Peyer's patch (tissue), 4 donors: ENCODE results near the gene ZBTB7A.

Experiments used
- POLR2A ChIP-seq, 2 donors: fragments of 450-650 bp; IDR thresholded peaks; one replicate each; pipeline ENCODE4 v1.5.1; 2017; ENCODE audit warnings: antibody characterized with exemption in 2 of 2, mild to moderate bottlenecking in 2 of 2, moderate library complexity in 2 of 2
- TF ChIP-seq, protein P1 (sequence below), 6 experiments: fragments of 450-650 bp in 4 of 6; fragments of 200-600 bp in 2 of 6; sonication (generic) in 1 of 6; IDR thresholded peaks; one replicate each; pipeline ENCODE4 v1.5.1; 2017 to 2019; ENCODE audit warnings: antibody characterized with exemption in 6 of 6, mild to moderate bottlenecking in 3 of 6, moderate library complexity in 1 of 6

- no peak for TF ChIP-seq POLR2A (IDR thresholded peaks at IDR 0.05)
- TF ChIP-seq, protein P1, sequence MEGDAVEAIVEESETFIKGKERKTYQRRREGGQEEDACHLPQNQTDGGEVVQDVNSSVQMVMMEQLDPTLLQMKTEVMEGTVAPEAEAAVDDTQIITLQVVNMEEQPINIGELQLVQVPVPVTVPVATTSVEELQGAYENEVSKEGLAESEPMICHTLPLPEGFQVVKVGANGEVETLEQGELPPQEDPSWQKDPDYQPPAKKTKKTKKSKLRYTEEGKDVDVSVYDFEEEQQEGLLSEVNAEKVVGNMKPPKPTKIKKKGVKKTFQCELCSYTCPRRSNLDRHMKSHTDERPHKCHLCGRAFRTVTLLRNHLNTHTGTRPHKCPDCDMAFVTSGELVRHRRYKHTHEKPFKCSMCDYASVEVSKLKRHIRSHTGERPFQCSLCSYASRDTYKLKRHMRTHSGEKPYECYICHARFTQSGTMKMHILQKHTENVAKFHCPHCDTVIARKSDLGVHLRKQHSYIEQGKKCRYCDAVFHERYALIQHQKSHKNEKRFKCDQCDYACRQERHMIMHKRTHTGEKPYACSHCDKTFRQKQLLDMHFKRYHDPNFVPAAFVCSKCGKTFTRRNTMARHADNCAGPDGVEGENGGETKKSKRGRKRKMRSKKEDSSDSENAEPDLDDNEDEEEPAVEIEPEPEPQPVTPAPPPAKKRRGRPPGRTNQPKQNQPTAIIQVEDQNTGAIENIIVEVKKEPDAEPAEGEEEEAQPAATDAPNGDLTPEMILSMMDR (IDR thresholded peaks at IDR 0.05): no peak
These were observed 13.0 kb downstream of the ZBTB7A start for GRCh38 chr19:4053423-4054324.
